ENCODE results near the gene PPP1R12B.
"Not testable (repeated sequence)": the region's sequence is repeated elsewhere in the genome, so short reads cannot be mapped to it uniquely, and the experiment has no call there.

Gene PPP1R12B

GRCh38 chr1:202564958-202565495 lies 216.5 kb downstream of the PPP1R12B start:
- DNase-seq = no peak

GRCh38 chr1:202565890-202566602 lies 217.5 kb downstream of the PPP1R12B start:
- no peak for DNase-seq

- peak; percentile 67 for DNase-seq
These were observed 219.2 kb downstream of the PPP1R12B start for GRCh38 chr1:202567738-202568137.

- peak; percentile 37 for DNase-seq
These were observed 219.9 kb downstream of the PPP1R12B start for GRCh38 chr1:202568410-202568809.

GRCh38 chr1:202568826-202569225 lies 220.3 kb downstream of the PPP1R12B start:
- DNase-seq = no peak

- no peak for DNase-seq
These were observed 221.2 kb downstream of the PPP1R12B start for GRCh38 chr1:202569393-202570322.

- DNase-seq = peak; percentile 45
These were observed 223.3 kb downstream of the PPP1R12B start for GRCh38 chr1:202571719-202572339.

GRCh38 chr1:202572867-202573266 lies 224.4 kb downstream of the PPP1R12B start:
- no peak for DNase-seq

GRCh38 chr1:202575918-202576653 lies 227.6 kb downstream of the PPP1R12B start:
- peak; percentile 39 for DNase-seq

GRCh38 chr1:202576816-202577215 lies 228.3 kb downstream of the PPP1R12B start:
- DNase-seq = peak; percentile 94

- DNase-seq = peak; percentile 59
These were observed 228.9 kb downstream of the PPP1R12B start for GRCh38 chr1:202577381-202577780.

GRCh38 chr1:202578001-202578504 lies 229.6 kb downstream of the PPP1R12B start:
- DNase-seq = peak; percentile 94

GRCh38 chr1:202578565-202578964 lies 230.1 kb downstream of the PPP1R12B start:
- DNase-seq = peak; percentile 67

GRCh38 chr1:202579806-202580205 lies 231.3 kb downstream of the PPP1R12B start:
- DNase-seq = peak; percentile 97

- DNase-seq = peak; percentile 73
These were observed 232.1 kb downstream of the PPP1R12B start for GRCh38 chr1:202580619-202581018.

GRCh38 chr1:202582350-202582749 lies 233.9 kb downstream of the PPP1R12B start:
- not testable (repeated sequence) for DNase-seq

- no peak for DNase-seq
These were observed 236.4 kb downstream of the PPP1R12B start for GRCh38 chr1:202584707-202585589.

- DNase-seq = peak; percentile 67
These were observed 237.1 kb downstream of the PPP1R12B start for GRCh38 chr1:202585590-202585933.

- peak; percentile 50 for DNase-seq
These were observed 237.7 kb downstream of the PPP1R12B start for GRCh38 chr1:202586018-202586821.

GRCh38 chr1:202586871-202587270 lies 238.4 kb downstream of the PPP1R12B start:
- DNase-seq = no peak
